Kidney (tissue), 14 donors: ENCODE data around the gene DNHD1. TPM values are rescaled to one million over a fixed set of nuclear protein-coding genes. Genes with fewer than 3 reads are reported as not detected.

Source experiments
- DNase-seq, 5 donors: peaks; one replicate each; pipeline ENCODE4 v3.0.0-alpha.2; 2013 to 2020
- FAIRE-seq: peaks from 2 replicates; lab custom pipeline; 2012; peaks lifted over from hg19 to GRCh38; lab: Jason Lieb, UNC
- H3K27ac ChIP-seq, 2 donors: one replicate each; pipeline ENCODE4 v1.7.0; 2013; ENCODE audit warnings: low read depth in 2 of 2, low read length in 2 of 2, inconsistent platforms in 1 of 2
- H3K27me3 ChIP-seq: one replicate; pipeline ENCODE4 v1.7.1; 2013; ENCODE audit warnings: low read length, inconsistent platforms; ENCODE audit not compliant: control insufficient read depth, insufficient read depth
- H3K36me3 ChIP-seq, 3 donors: one replicate each; pipeline versions ENCODE4 v1.7.0 to v1.7.1; 2013; ENCODE audit warnings: low read length in 3 of 3, control low read depth in 1 of 3, inconsistent platforms in 1 of 3; ENCODE audit not compliant: insufficient read depth in 3 of 3, control insufficient read depth in 2 of 3
- H3K4me1 ChIP-seq, 3 donors: one replicate each; pipeline versions ENCODE4 v1.7.0 to v1.7.1; 2013; ENCODE audit warnings: low read length in 3 of 3, inconsistent platforms in 1 of 3, low read depth in 1 of 3; ENCODE audit not compliant: control insufficient read depth in 2 of 3, insufficient read depth in 2 of 3
- H3K4me3 ChIP-seq, 3 donors: one replicate each; pipeline versions ENCODE4 v1.7.0 to v1.8.1; 2013; ENCODE audit warnings: low read length in 3 of 3, control low read depth in 1 of 3, inconsistent platforms in 1 of 3
- H3K9ac ChIP-seq, 3 donors: one replicate each; pipeline versions ENCODE4 v1.7.0 to v1.7.1; 2013; ENCODE audit warnings: low read length in 3 of 3, control low read depth in 1 of 3, inconsistent platforms in 1 of 3
- H3K9me3 ChIP-seq, 3 donors: one replicate each; pipeline versions ENCODE4 v1.7.0 to v1.7.1; 2013; ENCODE audit warnings: low read length in 3 of 3, control low read depth in 1 of 3, inconsistent platforms in 1 of 3; ENCODE audit not compliant: control insufficient read depth in 2 of 3, insufficient read depth in 1 of 3
- intact Hi-C: fragments of 100-400 bp; cut with DNase I; formaldehyde crosslinking; loops from one replicate; pipeline ENCODE4 v1.11.1; 2022
- polyA plus RNA-seq: library from polyadenylated mRNA; stranded (reverse); fragments of 350-450 nt; fragmentation: Illumina TruSeq; extraction: RNeasy Lipid Tissue Mini Kit (QIAGEN cat#74804); gene quantifications from one replicate; pipeline ENCODE4 v1.2.3, GENCODE V29; 2014; ENCODE audit warnings: low read depth, low replicate concordance; ENCODE audit not compliant: insufficient read depth
- total RNA-seq: library from RNA; stranded (reverse); fragmentation: NEBNext Ultra II Directional; extraction: Animal tissue kit (Norgen Biotek cat#: 25700); gene quantifications from one replicate; pipeline ENCODE4 v1.2.1, GENCODE V29; 2021
- TF ChIP-seq, protein P1 (sequence below): IDR thresholded peaks from 3 replicates; pipeline ENCODE4 v1.5.1; 2012; ENCODE audit warnings: mild to moderate bottlenecking, moderate library complexity, borderline replicate concordance; ENCODE audit not compliant: insufficient read depth; ENCODE audit errors: extremely low read depth
- donor health status: control.
- donor health status: control.
- donor health status: control.
- donor health status: control.
- donor health status: control.
- donor health status: DM: yes; HTN: yes; CAD: no.
- donor health status: Normal renal cell carcinoma (clear cell type).

The DNHD1 gene
- total and polyA plus RNA-seq, 2 donors from 2014 or later = 3.5 to 10.1 TPM

DNA sequence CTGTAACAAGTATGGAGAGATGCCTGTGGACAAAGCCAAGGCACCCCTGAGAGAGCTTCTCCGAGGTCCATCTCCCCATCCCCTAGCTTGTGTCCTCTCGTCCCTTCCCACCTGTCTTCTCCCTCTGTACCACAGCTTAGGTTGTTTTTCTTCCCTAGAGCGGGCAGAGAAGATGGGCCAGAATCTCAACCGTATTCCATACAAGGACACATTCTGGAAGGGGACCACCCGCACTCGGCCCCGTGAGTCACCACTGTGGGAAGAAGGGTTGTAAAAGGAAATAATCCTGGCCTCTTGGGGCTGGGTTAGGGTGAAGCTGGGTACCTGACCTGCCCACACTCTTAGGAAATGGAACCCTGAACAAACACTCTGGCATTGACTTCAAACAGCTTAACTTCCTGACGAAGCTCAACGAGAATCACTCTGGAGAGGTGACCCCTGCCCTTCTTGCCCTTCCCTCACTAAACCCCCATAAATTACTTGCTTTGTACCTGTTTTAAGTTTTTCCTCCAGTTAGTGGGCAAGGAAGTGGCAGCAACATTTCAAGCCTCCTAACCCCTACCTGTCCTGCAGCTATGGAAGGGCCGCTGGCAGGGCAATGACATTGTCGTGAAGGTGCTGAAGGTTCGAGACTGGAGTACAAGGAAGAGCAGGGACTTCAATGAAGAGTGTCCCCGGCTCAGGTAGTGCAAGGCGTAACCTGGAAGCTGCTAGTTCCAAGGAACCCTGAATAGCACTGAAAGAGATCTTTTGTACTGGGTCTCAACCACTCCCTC, 111.8 kb downstream of the DNHD1 start:
- H3K9me3 ChIP-seq = no peaks in the 10 kb centered on the region
- no peaks in the 10 kb centered on the region for H3K27me3 ChIP-seq
- no peak overlapping the region for H3K9ac ChIP-seq
- FAIRE-seq (no peak), DNase-seq (peak in 3 of 5 donors; percentile 8 to 49 (median 40))
- peaks cover 20 to 37% (median 27%) of the 10 kb centered on the region in 3 donors for H3K36me3 ChIP-seq
- H3K4me3 ChIP-seq = no peak overlapping the region
- H3K27ac ChIP-seq = peak overlapping the region in 1 of 2 donors; percentile 16
- TF ChIP-seq, protein P1, sequence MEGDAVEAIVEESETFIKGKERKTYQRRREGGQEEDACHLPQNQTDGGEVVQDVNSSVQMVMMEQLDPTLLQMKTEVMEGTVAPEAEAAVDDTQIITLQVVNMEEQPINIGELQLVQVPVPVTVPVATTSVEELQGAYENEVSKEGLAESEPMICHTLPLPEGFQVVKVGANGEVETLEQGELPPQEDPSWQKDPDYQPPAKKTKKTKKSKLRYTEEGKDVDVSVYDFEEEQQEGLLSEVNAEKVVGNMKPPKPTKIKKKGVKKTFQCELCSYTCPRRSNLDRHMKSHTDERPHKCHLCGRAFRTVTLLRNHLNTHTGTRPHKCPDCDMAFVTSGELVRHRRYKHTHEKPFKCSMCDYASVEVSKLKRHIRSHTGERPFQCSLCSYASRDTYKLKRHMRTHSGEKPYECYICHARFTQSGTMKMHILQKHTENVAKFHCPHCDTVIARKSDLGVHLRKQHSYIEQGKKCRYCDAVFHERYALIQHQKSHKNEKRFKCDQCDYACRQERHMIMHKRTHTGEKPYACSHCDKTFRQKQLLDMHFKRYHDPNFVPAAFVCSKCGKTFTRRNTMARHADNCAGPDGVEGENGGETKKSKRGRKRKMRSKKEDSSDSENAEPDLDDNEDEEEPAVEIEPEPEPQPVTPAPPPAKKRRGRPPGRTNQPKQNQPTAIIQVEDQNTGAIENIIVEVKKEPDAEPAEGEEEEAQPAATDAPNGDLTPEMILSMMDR = no peak
- peaks cover 5 to 44% (median 31%) of the 10 kb centered on the region in 3 donors for H3K4me1 ChIP-seq
- intact Hi-C loops = no loop called here

DNA sequence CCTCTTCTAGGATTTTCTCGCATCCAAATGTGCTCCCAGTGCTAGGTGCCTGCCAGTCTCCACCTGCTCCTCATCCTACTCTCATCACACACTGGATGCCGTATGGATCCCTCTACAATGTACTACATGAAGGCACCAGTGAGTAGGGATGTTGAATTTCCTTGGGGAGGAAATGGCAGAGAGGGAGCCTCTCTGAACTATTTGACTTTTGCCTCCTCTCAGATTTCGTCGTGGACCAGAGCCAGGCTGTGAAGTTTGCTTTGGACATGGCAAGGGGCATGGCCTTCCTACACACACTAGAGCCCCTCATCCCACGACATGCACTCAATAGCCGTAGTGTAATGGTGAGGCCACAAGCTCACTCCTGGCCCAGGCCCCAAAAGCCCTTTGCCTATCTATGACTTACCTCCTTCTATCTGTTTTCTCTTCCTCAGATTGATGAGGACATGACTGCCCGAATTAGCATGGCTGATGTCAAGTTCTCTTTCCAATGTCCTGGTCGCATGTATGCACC, 112.5 kb downstream of the DNHD1 start:
- Histone ChIP-seq H3K36me3 (peaks cover 20 to 39% (median 27%) of the 10 kb centered on the region in 3 donors), H3K9ac (no peak overlapping the region), H3K4me3 (no peak overlapping the region), H3K9me3 (no peaks in the 10 kb centered on the region), H3K4me1 (peaks cover 5 to 41% (median 31%) of the 10 kb centered on the region in 3 donors), H3K27me3 (no peaks in the 10 kb centered on the region), H3K27ac (peak overlapping the region in 1 of 2 donors; percentile 5)
- FAIRE-seq (no peak), DNase-seq (peak in 2 of 5 donors; percentile 5 to 24)
- intact Hi-C loops = no loop called here
- TF ChIP-seq, protein P1 = no peak

DNA sequence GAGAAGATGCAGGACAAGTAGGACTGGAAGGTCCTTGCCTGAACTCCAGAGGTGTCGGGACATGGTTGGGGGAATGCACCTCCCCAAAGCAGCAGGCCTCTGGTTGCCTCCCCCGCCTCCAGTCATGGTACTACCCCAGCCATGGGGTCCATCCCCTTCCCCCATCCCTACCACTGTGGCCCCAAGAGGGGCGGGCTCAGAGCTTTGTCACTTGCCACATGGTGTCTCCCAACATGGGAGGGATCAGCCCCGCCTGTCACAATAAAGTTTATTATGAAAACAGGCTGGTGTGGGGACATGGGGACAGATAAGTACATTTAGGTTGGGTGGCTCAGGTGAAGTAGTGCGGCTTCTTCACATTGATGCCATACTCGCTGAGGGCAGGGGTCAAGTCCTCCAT, 113.5 kb downstream of the DNHD1 start:
- Histone ChIP-seq H3K27me3 (no peaks in the 10 kb centered on the region), H3K36me3 (peaks cover 24 to 50% (median 30%) of the 10 kb centered on the region in 3 donors), H3K9ac (no peak overlapping the region), H3K4me1 (peaks cover 3 to 31% (median 31%) of the 10 kb centered on the region in 3 donors), H3K4me3 (no peak overlapping the region), H3K9me3 (no peaks in the 10 kb centered on the region), H3K27ac (no peak overlapping the region)
- FAIRE-seq (no peak), DNase-seq (peak in 2 of 5 donors; percentile 58 to 60)
- intact Hi-C loops = no loop called here
- TF ChIP-seq, protein P1 = no peak
